Peyer's patch (tissue), 4 donors: ENCODE data around the gene SAMD5. TPM values are rescaled to one million over a fixed set of nuclear protein-coding genes. Genes with fewer than 3 reads are reported as not detected.
"Not testable (repeated sequence)": the region's sequence is repeated elsewhere in the genome, so short reads cannot be mapped to it uniquely, and the experiment has no call there.

Source experiments
- DNase-seq, 3 donors: peaks; one replicate each; pipeline ENCODE4 v3.0.0-alpha.2; 2017 to 2019
- H3K27ac ChIP-seq, 4 donors: fragments of 200-600 bp; sonication (generic); one replicate each; pipeline ENCODE4 v1.5.1; 2016 to 2019
- H3K27me3 ChIP-seq, 2 donors: fragments of 200-600 bp; sonication (generic); one replicate each; pipeline ENCODE4 v1.5.1; 2019
- H3K36me3 ChIP-seq, 3 donors: fragments of 200-600 bp; sonication (generic); one replicate each; pipeline ENCODE4 v1.5.1; 2016 to 2019
- H3K4me1 ChIP-seq, 4 donors: fragments of 200-600 bp; sonication (generic); one replicate each; pipeline ENCODE4 v1.5.1; 2016 to 2019
- H3K4me3 ChIP-seq, 4 donors: fragments of 200-600 bp; sonication (generic); 1 replicate in 3 of 4; 2 replicates in 1 of 4; pipeline ENCODE4 v1.5.1; 2016 to 2019; ENCODE audit warnings: mild to moderate bottlenecking in 1 of 4
- H3K9me3 ChIP-seq, 4 donors: fragments of 200-600 bp; sonication (generic); one replicate each; pipeline ENCODE4 v1.5.1; 2016 to 2019; ENCODE audit warnings: mild to moderate bottlenecking in 1 of 4
- POLR2A ChIP-seq, 2 donors: fragments of 450-650 bp; IDR thresholded peaks; one replicate each; pipeline ENCODE4 v1.5.1; 2017; ENCODE audit warnings: antibody characterized with exemption in 2 of 2, mild to moderate bottlenecking in 2 of 2, moderate library complexity in 2 of 2
- total RNA-seq, 4 donors: library from RNA; depleted of rRNA; stranded (reverse); fragments of >200 nt; gene quantifications; one replicate each; pipeline ENCODE4 v1.1.0, GENCODE V29; 2016
- TF ChIP-seq, protein P1 (sequence below), 6 experiments: fragments of 450-650 bp in 4 of 6; fragments of 200-600 bp in 2 of 6; sonication (generic) in 1 of 6; IDR thresholded peaks; one replicate each; pipeline ENCODE4 v1.5.1; 2017 to 2019; ENCODE audit warnings: antibody characterized with exemption in 6 of 6, mild to moderate bottlenecking in 3 of 6, moderate library complexity in 1 of 6

SAMD5 gene
- total RNA-seq, 4 donors from 2014 or later = 7.4 to 13.3 (median 9.3) TPM

DNA sequence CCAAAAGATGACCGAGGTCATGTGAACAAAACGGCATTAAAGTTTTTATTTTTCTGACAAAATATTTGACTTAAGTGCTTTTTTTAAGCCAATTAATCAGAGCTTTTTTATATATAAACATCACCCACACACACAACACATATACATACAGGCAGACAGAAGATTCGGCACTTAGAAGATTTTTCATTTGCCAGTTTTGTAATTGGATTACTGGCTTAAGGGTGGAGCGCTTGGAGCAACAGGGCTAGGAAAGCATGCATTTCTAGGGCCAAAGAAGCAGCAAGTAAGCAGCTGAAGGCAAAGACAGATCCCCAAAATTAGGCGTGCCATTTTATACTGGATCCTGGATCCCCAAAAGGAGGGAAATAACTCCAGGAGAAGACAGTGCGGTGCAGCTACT is 30.3 kb downstream of the SAMD5 start:
- Histone ChIP-seq H3K36me3 (no peaks in the 10 kb centered on the region), H3K27me3 (no peaks in the 10 kb centered on the region), H3K4me1 (no peaks in the 10 kb centered on the region), H3K4me3 (no peak overlapping the region), H3K9me3 (no peaks in the 10 kb centered on the region), H3K27ac (no peak overlapping the region)
- no peak for TF ChIP-seq POLR2A (IDR thresholded peaks at IDR 0.05)
- TF ChIP-seq, protein P1, sequence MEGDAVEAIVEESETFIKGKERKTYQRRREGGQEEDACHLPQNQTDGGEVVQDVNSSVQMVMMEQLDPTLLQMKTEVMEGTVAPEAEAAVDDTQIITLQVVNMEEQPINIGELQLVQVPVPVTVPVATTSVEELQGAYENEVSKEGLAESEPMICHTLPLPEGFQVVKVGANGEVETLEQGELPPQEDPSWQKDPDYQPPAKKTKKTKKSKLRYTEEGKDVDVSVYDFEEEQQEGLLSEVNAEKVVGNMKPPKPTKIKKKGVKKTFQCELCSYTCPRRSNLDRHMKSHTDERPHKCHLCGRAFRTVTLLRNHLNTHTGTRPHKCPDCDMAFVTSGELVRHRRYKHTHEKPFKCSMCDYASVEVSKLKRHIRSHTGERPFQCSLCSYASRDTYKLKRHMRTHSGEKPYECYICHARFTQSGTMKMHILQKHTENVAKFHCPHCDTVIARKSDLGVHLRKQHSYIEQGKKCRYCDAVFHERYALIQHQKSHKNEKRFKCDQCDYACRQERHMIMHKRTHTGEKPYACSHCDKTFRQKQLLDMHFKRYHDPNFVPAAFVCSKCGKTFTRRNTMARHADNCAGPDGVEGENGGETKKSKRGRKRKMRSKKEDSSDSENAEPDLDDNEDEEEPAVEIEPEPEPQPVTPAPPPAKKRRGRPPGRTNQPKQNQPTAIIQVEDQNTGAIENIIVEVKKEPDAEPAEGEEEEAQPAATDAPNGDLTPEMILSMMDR (IDR thresholded peaks at IDR 0.05) = no peak
- DNase-seq = no peak

- H3K27me3 ChIP-seq = no peaks in the 10 kb centered on the region
- DNase-seq = no peak
- TF ChIP-seq, protein P1 (IDR thresholded peaks at IDR 0.05) = no peak
- TF ChIP-seq POLR2A (IDR thresholded peaks at IDR 0.05) = no peak
Measured at GRCh38 chr6:147540075-147540474, 31.6 kb downstream of the SAMD5 start.

DNA sequence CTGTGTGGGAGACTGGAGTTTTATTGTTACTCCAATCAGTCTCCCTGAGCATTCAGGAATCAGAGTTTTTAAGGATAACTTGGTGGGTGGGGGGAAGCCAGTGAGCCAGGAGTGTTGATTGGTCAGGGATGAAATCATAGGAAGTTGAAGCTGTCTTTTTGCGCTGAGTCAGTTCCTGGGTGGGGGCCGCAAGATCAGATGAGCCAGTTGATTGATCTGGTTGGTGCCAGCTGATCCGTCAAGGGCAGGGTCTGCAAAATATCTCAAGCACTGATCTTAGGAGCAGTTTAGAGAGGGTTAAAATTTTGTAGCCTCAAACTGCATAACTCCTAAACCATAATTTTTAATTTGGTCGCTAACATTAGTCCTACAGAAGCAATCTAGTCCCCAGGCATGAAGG is 33.9 kb downstream of the SAMD5 start:
- not testable (repeated sequence) for H3K36me3 ChIP-seq, H3K27me3 ChIP-seq, H3K4me3 ChIP-seq, H3K4me1 ChIP-seq, H3K9me3 ChIP-seq, H3K27ac ChIP-seq, DNase-seq

More at GRCh38 chr6:147540075-147540474, 31.6 kb downstream of the SAMD5 start:
- Histone ChIP-seq H3K4me3 (no peak overlapping the region), H3K4me1 (no peaks in the 10 kb centered on the region), H3K36me3 (no peaks in the 10 kb centered on the region), H3K27ac (no peak overlapping the region), H3K9me3 (no peaks in the 10 kb centered on the region)

DNA sequence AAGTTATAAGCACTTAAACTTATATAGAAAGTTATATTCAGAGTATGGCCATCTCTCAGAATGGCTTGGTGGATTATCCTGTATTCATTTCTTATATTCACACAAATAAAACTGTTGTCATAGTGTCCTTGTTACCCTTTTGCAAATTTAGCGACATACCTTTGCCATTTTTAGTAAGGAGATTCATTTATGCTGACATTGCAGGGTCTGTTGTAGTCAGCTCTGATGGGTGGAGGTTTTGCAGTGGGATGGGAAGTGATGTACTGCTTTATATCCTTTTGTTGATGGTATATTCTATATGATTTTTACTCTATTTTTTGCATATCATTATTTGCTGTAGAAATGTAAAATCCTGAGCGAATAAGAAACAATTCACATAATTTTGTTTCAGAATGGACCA is 35.9 kb downstream of the SAMD5 start:
- H3K4me3 ChIP-seq = no peak overlapping the region
- no peaks in the 10 kb centered on the region for H3K27me3 ChIP-seq
- H3K36me3 ChIP-seq = no peaks in the 10 kb centered on the region
- DNase-seq = no peak
- no peak overlapping the region for H3K27ac ChIP-seq
- no peak for TF ChIP-seq POLR2A (IDR thresholded peaks at IDR 0.05)
- TF ChIP-seq, protein P1 (IDR thresholded peaks at IDR 0.05) = no peak
- H3K9me3 ChIP-seq = no peaks in the 10 kb centered on the region
- no peaks in the 10 kb centered on the region for H3K4me1 ChIP-seq

GRCh38 chr6:147546501-147547368 is 38.2 kb downstream of the SAMD5 start:
- Histone ChIP-seq H3K9me3 (no peaks in the 10 kb centered on the region), H3K36me3 (no peaks in the 10 kb centered on the region), H3K4me3 (no peak overlapping the region), H3K27me3 (no peaks in the 10 kb centered on the region), H3K27ac (no peak overlapping the region), H3K4me1 (no peaks in the 10 kb centered on the region)
- no peak for TF ChIP-seq POLR2A (IDR thresholded peaks at IDR 0.05)
- TF ChIP-seq, protein P1 (IDR thresholded peaks at IDR 0.05) = no peak
- DNase-seq = no peak

DNA sequence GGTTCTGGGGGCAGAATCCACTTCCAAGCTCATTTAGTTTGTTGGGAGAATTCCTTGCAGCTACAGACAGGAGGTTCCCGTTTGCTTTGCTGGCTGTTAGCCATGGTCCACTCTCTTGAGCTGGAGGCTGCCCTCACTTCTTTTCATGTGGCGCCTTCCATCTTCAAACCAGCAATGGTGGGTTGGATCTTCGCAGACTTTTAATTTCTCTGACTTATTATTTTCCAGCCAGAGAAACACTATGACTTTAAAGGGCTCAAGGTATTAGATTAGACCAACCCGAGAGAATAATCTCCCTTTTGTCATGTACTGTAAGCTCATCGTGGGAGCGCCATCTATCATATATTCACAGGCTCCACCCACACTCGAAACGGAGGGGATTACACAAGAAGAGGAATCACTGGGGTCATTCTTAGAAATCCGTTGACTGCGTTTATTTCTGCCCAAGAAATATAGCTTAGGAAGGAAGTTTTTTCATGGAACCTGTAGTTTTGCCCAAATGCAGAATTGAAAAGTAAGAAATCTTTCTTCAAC is 38.9 kb downstream of the SAMD5 start:
- H3K27ac ChIP-seq = no peak overlapping the region
- H3K27me3 ChIP-seq = no peaks in the 10 kb centered on the region
- no peaks in the 10 kb centered on the region for H3K4me1 ChIP-seq
- DNase-seq = no peak
- no peaks in the 10 kb centered on the region for H3K9me3 ChIP-seq
- TF ChIP-seq POLR2A (IDR thresholded peaks at IDR 0.05) = no peak
- TF ChIP-seq, protein P1 (IDR thresholded peaks at IDR 0.05) = no peak
- H3K4me3 ChIP-seq = no peak overlapping the region
- H3K36me3 ChIP-seq = no peaks in the 10 kb centered on the region
